K562 (cell line): ENCODE results near the gene C1orf105. TPM values are rescaled to one million over a fixed set of nuclear protein-coding genes. Genes with fewer than 3 reads are reported as not detected.

Experiments used
- ATAC-seq: fragments of 200-7000 bp; cut with Tn5 transposase; 3 replicates; pipeline ENCODE4 v1.9.1; 2020; ENCODE audit warnings: moderate library complexity
- BruUV-seq: library from RNA; stranded (reverse); fragments of 400-500 nt; replicated peaks from 2 replicates; lab custom pipeline; 2021; lab: Mats Ljungman, UMichigan
- CTCF ChIA-PET: fragments of 300-600 bp; formaldehyde crosslinking; extraction: SDS; loops from one replicate; lab custom pipeline; 2021; ENCODE audit warnings: low intra/inter-chr PET ratio; lab: Yijun Ruan, JAX
- POLR2A ChIA-PET: fragments of 300-600, 350-650 bp; sonication (Branson Sonifier 250); formaldehyde crosslinking; extraction: SDS; loops from one replicate; lab custom pipeline; 2021; ENCODE audit warnings: antibody characterized with exemption, inconsistent platforms; lab: Yijun Ruan, JAX
- DNase-seq, 4 experiments: peaks; one replicate each; pipeline versions ENCODE4 v3.0.0 to v3.0.0-alpha.2; 2011 to 2018; ENCODE audit warnings: low spot score in 3 of 4, mixed read lengths in 3 of 4; ENCODE audit errors: extremely low read depth in 1 of 4
- FAIRE-seq: peaks from 2 replicates; lab custom pipeline; 2011; peaks lifted over from hg19 to GRCh38; lab: Jason Lieb, UNC
- H2AFZ ChIP-seq: 2 replicates; pipeline ENCODE4 v1.6.0; 2011; ENCODE audit warnings: low read depth, low read length, control low read depth, inconsistent platforms
- H3K27ac ChIP-seq: fragments of 200-600 bp; 3 replicates; pipeline ENCODE4 v1.8.0; 2011; ENCODE audit warnings: low read depth, mild to moderate bottlenecking, control low read depth, inconsistent platforms, low read length, moderate library complexity, mixed read lengths; ENCODE audit errors: extremely low read depth
- H3K27me3 ChIP-seq, 2 experiments: fragments of 300-600 bp in 1 of 2; 2 replicates in 1 of 2; 3 replicates in 1 of 2; pipeline versions ENCODE4 v1.6.0 to v1.8.0; 2011; ENCODE audit warnings: inconsistent platforms in 2 of 2, low read length in 2 of 2, mild to moderate bottlenecking in 1 of 2, mixed read lengths in 1 of 2, moderate library complexity in 1 of 2; ENCODE audit not compliant: control insufficient read depth in 2 of 2, insufficient read depth in 2 of 2
- H3K36me3 ChIP-seq: fragments of 300-600 bp; 3 replicates; pipeline ENCODE4 v1.8.0; 2011; ENCODE audit warnings: mild to moderate bottlenecking, low read length, inconsistent platforms; ENCODE audit not compliant: control insufficient read depth, insufficient read depth
- H3K4me1 ChIP-seq, 2 experiments: fragments of 200-600 bp in 1 of 2; replicated peaks in 1 of 2; 2 replicates in 1 of 2; 3 replicates in 1 of 2; pipeline versions ENCODE4 v1.5.1 to v1.8.0; 2011; ENCODE audit warnings: inconsistent platforms in 2 of 2, low read length in 2 of 2, mild to moderate bottlenecking in 1 of 2, mixed read lengths in 1 of 2, moderate library complexity in 1 of 2; ENCODE audit not compliant: control insufficient read depth in 2 of 2, insufficient read depth in 2 of 2
- H3K4me2 ChIP-seq: 2 replicates; pipeline ENCODE4 v1.6.1; 2011; ENCODE audit warnings: low read length, control low read depth, inconsistent platforms, mixed read lengths; ENCODE audit not compliant: insufficient read depth
- H3K4me3 ChIP-seq: fragments of 200-600 bp; sonication (generic), shearing (Covaris generic); 2 replicates; pipeline ENCODE4 v1.5.1; 2016; ENCODE audit warnings: control low read depth, inconsistent platforms
- H3K79me2 ChIP-seq: fragments of 200-600 bp; 3 replicates; pipeline ENCODE4 v1.8.0; 2011; ENCODE audit warnings: low read length, inconsistent platforms; ENCODE audit not compliant: control insufficient read depth, insufficient read depth
- H3K9ac ChIP-seq, 2 experiments: 2 replicates each; pipeline versions ENCODE4 v1.6.0 to v1.6.1; 2011; ENCODE audit warnings: low read depth in 2 of 2, low read length in 2 of 2, control low read depth in 1 of 2, inconsistent platforms in 1 of 2, mild to moderate bottlenecking in 1 of 2, mixed read lengths in 1 of 2; ENCODE audit not compliant: insufficient read depth in 1 of 2
- H3K9me1 ChIP-seq: one replicate; pipeline ENCODE4 v1.6.0; 2011; ENCODE audit warnings: inconsistent platforms, mild to moderate bottlenecking, low read length, moderate library complexity; ENCODE audit not compliant: control insufficient read depth, insufficient read depth
- H3K9me3 ChIP-seq: replicated peaks from 2 replicates; pipeline ENCODE4 v1.5.1; 2011; ENCODE audit warnings: low read depth, low read length, inconsistent platforms; ENCODE audit not compliant: control insufficient read depth, insufficient read depth
- H4K20me1 ChIP-seq: replicated peaks from 2 replicates; pipeline ENCODE4 v1.6.1; 2011; ENCODE audit warnings: low read length, inconsistent platforms, mixed read lengths; ENCODE audit not compliant: control insufficient read depth, insufficient read depth
- GABPB1 ChIP-seq: sonication (generic); formaldehyde crosslinking; IDR thresholded peaks from 2 replicates; pipeline ENCODE4 v1.8.0; 2022; ENCODE audit warnings: mild to moderate bottlenecking, missing genetic modification reagents
- MTF1 ChIP-seq: fragments of 250-450 bp; sonication (Bioruptor Pico); IDR thresholded peaks from 2 replicates; pipeline ENCODE4 v1.9.0; 2021; ENCODE audit warnings: moderate library complexity, mild to moderate bottlenecking, inconsistent platforms, borderline replicate concordance
- ZNF318 ChIP-seq, 2 experiments: fragments of 450-650 bp; IDR thresholded peaks; 2 replicates each; pipeline ENCODE4 v1.6.1; 2016; ENCODE audit warnings: mild to moderate bottlenecking in 2 of 2, borderline replicate concordance in 1 of 2, low read depth in 1 of 2, moderate library complexity in 1 of 2
- WGBS: fragments of 100-300 bp; shearing (Covaris generic); methylation state at CpG from one replicate; pipeline ENCODE4 v1.1.6; 2016; ENCODE audit warnings: low coverage, mixed read lengths; ENCODE audit not compliant: insufficient coverage; ENCODE audit errors: missing lambda C conversion rate; 5-methylcytosine and 5-hydroxymethylcytosine counted together
- in situ Hi-C: fragments of 300-500 bp; cut with MboI; formaldehyde crosslinking; loops from 4 replicates; pipeline ENCODE4 v1.15.0; 2018; ENCODE audit warnings: inconsistent platforms, mixed read lengths
- intact Hi-C: fragments of 100-400 bp; cut with micrococcal nuclease; formaldehyde crosslinking; loops from 2 replicates; pipeline ENCODE4 v1.14.2; 2022
- polyA plus RNA-seq, 8 experiments: library from polyadenylated mRNA; depleted of rRNA in 4 of 8; stranded (reverse) in 5 of 8; unstranded in 3 of 8; fragments of >200 nt; fragmentation: Nextera tagmentation in 2 of 8; fragmentation: Illumina TruSeq in 1 of 8; extraction: Ambion mirVana in 2 of 8; extraction: Trizol in 1 of 8; gene quantifications; 2 replicates each; pipeline versions ENCODE4 v1.2.1 to v1.2.3, GENCODE V29; 2011 to 2014; ENCODE audit warnings: inconsistent platforms in 1 of 8, missing spikeins in 1 of 8
- total RNA-seq, 7 experiments: library from RNA; depleted of rRNA in 6 of 7; stranded (reverse); fragments of >200 nt in 6 of 7; fragmentation: Illumina TruSeq in 2 of 7; extraction: Trizol in 2 of 7; gene quantifications; 2 replicates each; pipeline versions ENCODE4 v1.2.1 to v1.2.3, GENCODE V29; 2011 to 2021; ENCODE audit warnings: low replicate concordance in 1 of 7

Gene C1orf105
- total and polyA plus RNA-seq, 9 of the 15 experiments (the other 6 are each of a cell fraction or from before 2014, with no cell fraction given): 0.08 TPM; not detected in 8

- no peaks in the 10 kb centered on the region for H3K36me3 ChIP-seq
- no peaks in the 10 kb centered on the region for H3K9me1 ChIP-seq
- TF ChIP-seq ZNF318 (IDR thresholded peaks at IDR 0.05; ENCODE audit: borderline replicate concordance in 1 of 2, low read depth in 1 of 2) (no peak), GABPB1 (no peak), MTF1 (CRISPR knock-in tag) (no peak)
- H3K27me3 ChIP-seq: no peaks in the 10 kb centered on the region
- BruUV-seq: no TSS peak
- in situ Hi-C loops (no loop called here), intact Hi-C loops (no loop called here)
- H3K4me1 ChIP-seq: peaks cover 0 to 7% of the 10 kb centered on the region in 2 experiments; a peak in 3 of 5 replicates
- 19% methylated on average over 2 of the region's 2 CpGs for WGBS
- no peak overlapping the region for H3K4me3 ChIP-seq
- no peaks in the 10 kb centered on the region for H3K79me2 ChIP-seq
- no peak for ATAC-seq
- POLR2A ChIA-PET: interaction anchor here (2.8 kb wide), 1 partner anchor 9 kb away, joined by 10 read pairs; no protein-coding TSS in a partner anchor
- H3K27ac ChIP-seq: no peak overlapping the region
- no peak overlapping the region for H3K4me2 ChIP-seq
- no peak for FAIRE-seq
- no peak overlapping the region for H3K9ac ChIP-seq
- H2AFZ ChIP-seq: no peak overlapping the region
- DNase-seq: no peak
- H3K9me3 ChIP-seq: no peaks in the 10 kb centered on the region
- H4K20me1 ChIP-seq: no peaks in the 10 kb centered on the region
- CTCF ChIA-PET: no interaction called here
These were observed 73.7 kb downstream of the C1orf105 start for GRCh38 chr1:172494166-172494565.
